Ascending aorta (tissue), 2 donors: ENCODE measurements around the gene CAMK2D. TPM values are rescaled to one million over a fixed set of nuclear protein-coding genes. Genes with fewer than 3 reads are reported as not detected.

Source experiments
- DNase-seq, 2 donors: peaks; one replicate each; pipeline ENCODE4 v3.0.0-alpha.2; 2019; ENCODE audit warnings: low spot score in 2 of 2
- H3K27ac ChIP-seq, 2 donors: fragments of 200-600 bp; sonication (generic); one replicate each; pipeline ENCODE4 v1.5.1; 2016 to 2017; ENCODE audit warnings: mild to moderate bottlenecking in 1 of 2
- H3K27me3 ChIP-seq: fragments of 200-600 bp; sonication (generic); one replicate; pipeline ENCODE4 v1.5.1; 2017
- H3K36me3 ChIP-seq, 2 donors: fragments of 200-600 bp; sonication (generic); one replicate each; pipeline ENCODE4 v1.5.1; 2016
- H3K4me1 ChIP-seq, 2 donors: fragments of 200-600 bp; sonication (generic); one replicate each; pipeline ENCODE4 v1.5.1; 2016 to 2017; ENCODE audit warnings: mild to moderate bottlenecking in 1 of 2
- H3K4me3 ChIP-seq, 2 donors: fragments of 200-600 bp; sonication (generic); one replicate each; pipeline ENCODE4 v1.5.1; 2016 to 2017; ENCODE audit warnings: mild to moderate bottlenecking in 1 of 2
- H3K9me3 ChIP-seq, 2 donors: fragments of 200-600 bp; sonication (generic); one replicate each; pipeline ENCODE4 v1.5.1; 2016
- intact Hi-C: fragments of 100-400 bp; cut with DNase I; formaldehyde crosslinking; loops from one replicate; pipeline ENCODE4 v1.15.1; 2023
- total RNA-seq: library from RNA; depleted of rRNA; stranded (reverse); fragments of >200 nt; gene quantifications from one replicate; pipeline ENCODE4 v1.1.0, GENCODE V29; 2016
- TF ChIP-seq, protein P1 (sequence below), 3 experiments: fragments of 200-600 bp in 2 of 3; fragments of 450-650 bp in 1 of 3; sonication (generic) in 2 of 3; IDR thresholded peaks; one replicate each; pipeline ENCODE4 v1.5.1; 2016 to 2019; ENCODE audit warnings: antibody characterized with exemption in 3 of 3, mild to moderate bottlenecking in 1 of 3, moderate library complexity in 1 of 3

Gene CAMK2D
- total RNA-seq, 1 donor from 2014 or later: 23.8 TPM

DNA sequence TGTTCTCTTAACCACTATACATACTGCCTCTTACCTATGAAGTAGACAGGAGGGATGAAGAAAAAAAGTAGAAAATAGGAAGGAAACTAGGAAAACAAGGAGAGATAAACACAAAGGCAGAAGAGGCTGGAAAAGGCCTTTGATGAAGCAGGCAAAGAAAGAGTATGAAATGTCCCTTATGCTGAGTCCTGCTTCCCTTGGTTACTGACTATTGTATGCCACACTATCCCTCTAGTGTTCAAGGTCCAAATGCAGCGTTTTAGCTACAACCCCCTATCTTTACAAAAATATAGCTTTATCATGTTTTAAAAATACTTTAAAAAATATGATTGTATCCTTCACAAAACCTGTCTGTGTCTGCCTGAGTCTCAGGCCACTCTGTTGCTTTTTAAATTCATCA lies 233.1 kb downstream of the CAMK2D start:
- Histone ChIP-seq H3K36me3 (peaks cover 0 to 19% of the 10 kb centered on the region in 2 donors), H3K27ac (no peak overlapping the region), H3K27me3 (no peaks in the 10 kb centered on the region), H3K9me3 (no peaks in the 10 kb centered on the region), H3K4me3 (no peak overlapping the region), H3K4me1 (no peaks in the 10 kb centered on the region)
- no peak for DNase-seq
- TF ChIP-seq, protein P1, sequence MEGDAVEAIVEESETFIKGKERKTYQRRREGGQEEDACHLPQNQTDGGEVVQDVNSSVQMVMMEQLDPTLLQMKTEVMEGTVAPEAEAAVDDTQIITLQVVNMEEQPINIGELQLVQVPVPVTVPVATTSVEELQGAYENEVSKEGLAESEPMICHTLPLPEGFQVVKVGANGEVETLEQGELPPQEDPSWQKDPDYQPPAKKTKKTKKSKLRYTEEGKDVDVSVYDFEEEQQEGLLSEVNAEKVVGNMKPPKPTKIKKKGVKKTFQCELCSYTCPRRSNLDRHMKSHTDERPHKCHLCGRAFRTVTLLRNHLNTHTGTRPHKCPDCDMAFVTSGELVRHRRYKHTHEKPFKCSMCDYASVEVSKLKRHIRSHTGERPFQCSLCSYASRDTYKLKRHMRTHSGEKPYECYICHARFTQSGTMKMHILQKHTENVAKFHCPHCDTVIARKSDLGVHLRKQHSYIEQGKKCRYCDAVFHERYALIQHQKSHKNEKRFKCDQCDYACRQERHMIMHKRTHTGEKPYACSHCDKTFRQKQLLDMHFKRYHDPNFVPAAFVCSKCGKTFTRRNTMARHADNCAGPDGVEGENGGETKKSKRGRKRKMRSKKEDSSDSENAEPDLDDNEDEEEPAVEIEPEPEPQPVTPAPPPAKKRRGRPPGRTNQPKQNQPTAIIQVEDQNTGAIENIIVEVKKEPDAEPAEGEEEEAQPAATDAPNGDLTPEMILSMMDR (IDR thresholded peaks at IDR 0.05): no peak
- intact Hi-C loops: no loop called here

DNA sequence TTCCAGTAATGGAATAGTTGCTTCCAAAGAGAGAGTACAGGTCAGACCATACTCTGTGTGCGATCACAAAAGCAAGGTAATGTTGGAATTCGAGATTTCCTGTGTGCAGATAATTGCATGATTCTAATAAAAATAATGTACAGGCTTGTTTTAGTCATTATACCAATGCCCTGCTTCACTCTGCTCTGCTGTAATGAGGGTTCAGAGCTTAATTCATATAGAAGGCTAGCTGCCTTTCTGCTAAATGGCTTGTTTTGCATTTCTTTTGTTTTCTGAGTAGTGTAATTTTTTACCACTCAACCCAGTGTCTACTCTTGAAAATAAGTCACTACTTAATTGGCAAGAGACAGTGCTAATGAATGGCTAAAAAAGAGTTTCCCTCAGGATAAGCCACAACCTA lies 236.0 kb downstream of the CAMK2D start:
- no peak overlapping the region for H3K4me3 ChIP-seq
- peaks cover 3 to 9% of the 10 kb centered on the region in 2 donors for H3K36me3 ChIP-seq
- H3K9me3 ChIP-seq: no peaks in the 10 kb centered on the region
- no peak for DNase-seq
- H3K4me1 ChIP-seq: no peaks in the 10 kb centered on the region
- H3K27ac ChIP-seq: no peak overlapping the region
- intact Hi-C loops: no loop called here
- no peaks in the 10 kb centered on the region for H3K27me3 ChIP-seq
- TF ChIP-seq, protein P1 (IDR thresholded peaks at IDR 0.05): no peak

DNA sequence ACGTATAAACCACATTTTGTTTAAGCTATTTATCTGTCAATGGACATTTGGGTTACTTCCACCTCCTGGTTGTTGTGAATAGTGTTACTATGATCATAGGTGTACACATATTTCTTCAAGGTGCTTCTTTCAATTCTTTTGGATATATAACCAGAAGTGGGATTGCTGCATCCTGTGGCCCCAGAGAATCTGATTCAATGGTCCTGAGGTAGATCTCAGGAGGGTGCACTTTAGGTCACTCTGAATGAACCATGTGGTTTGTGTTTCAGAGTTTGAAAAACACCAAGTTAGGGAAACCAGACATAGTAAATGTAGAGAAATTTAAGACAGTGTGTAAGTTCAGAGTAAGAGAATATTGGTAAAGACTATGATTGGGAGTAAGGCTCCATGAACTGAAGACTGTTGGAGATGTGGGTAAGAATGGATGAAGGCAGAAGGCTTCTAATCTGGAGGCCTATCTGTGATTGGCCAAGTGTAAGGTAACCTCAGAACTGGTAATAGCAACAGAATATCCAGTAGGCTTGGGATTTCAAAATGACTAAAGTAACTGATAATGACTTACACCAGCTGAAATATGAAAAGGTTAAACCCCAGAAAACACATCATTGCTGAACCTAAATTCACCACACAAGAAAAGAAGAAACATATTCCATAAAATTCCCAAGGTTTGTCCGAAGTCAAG lies 236.9 kb downstream of the CAMK2D start:
- TF ChIP-seq, protein P1 (IDR thresholded peaks at IDR 0.05): no peak
- intact Hi-C loops: no loop called here
- H3K9me3 ChIP-seq: no peaks in the 10 kb centered on the region
- H3K36me3 ChIP-seq: peaks cover under 1 to 3% of the 10 kb centered on the region in 2 donors
- H3K27me3 ChIP-seq: no peaks in the 10 kb centered on the region
- no peaks in the 10 kb centered on the region for H3K4me1 ChIP-seq
- H3K4me3 ChIP-seq: no peak overlapping the region
- H3K27ac ChIP-seq: no peak overlapping the region
- DNase-seq: no peak

DNA sequence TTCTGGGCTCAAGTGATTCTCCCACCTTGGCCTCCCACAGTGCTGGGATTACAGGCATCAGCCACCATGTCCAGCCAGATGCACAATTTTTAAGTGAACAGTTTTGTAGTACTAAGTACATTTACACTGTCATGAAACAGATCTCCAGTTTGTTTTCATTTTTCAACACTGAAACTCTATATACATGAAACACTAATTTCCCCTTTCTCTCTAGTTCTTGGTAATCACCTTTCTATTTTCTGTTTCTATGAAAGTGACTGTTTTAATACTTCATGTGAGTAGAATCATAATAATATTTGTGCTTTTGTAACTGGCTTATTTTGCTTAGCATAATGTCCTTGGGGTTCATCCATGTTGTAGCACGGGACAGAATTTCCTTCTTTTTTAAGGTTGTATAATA lies 237.4 kb downstream of the CAMK2D start:
- Histone ChIP-seq H3K4me1 (no peaks in the 10 kb centered on the region), H3K4me3 (no peak overlapping the region), H3K9me3 (no peaks in the 10 kb centered on the region), H3K27ac (no peak overlapping the region), H3K27me3 (no peaks in the 10 kb centered on the region), H3K36me3 (peaks cover 0 to 3% of the 10 kb centered on the region in 2 donors)
- DNase-seq: no peak
- TF ChIP-seq, protein P1 (IDR thresholded peaks at IDR 0.05): no peak
- intact Hi-C loops: no loop called here

DNA sequence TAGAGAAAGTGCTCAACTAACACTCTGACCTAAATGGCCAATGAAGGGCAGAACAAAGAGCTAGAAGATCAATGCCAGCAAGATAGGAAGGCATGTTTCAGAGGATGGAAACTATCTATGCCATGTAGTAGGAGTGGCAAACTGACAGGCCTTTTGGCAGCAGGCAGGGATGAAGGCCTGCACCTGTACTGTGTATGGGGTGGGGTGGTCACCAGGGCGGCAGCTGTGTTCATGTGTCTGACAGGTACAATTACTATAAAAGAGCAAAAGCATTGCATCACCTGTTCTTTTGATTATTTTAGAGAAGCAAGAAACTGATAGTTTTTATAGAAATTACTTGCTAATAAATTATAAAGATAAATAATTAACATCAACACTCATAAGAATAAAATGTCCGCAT lies 239.1 kb downstream of the CAMK2D start:
- Histone ChIP-seq H3K4me1 (no peaks in the 10 kb centered on the region), H3K36me3 (peaks cover 0 to 3% of the 10 kb centered on the region in 2 donors), H3K4me3 (no peak overlapping the region), H3K9me3 (no peaks in the 10 kb centered on the region), H3K27me3 (no peaks in the 10 kb centered on the region), H3K27ac (no peak overlapping the region)
- DNase-seq: no peak
- intact Hi-C loops: no loop called here
- TF ChIP-seq, protein P1 (IDR thresholded peaks at IDR 0.05): no peak
